ENCODE measurements around the gene PIGP. TPM values are rescaled to one million over a fixed set of nuclear protein-coding genes. Genes with fewer than 3 reads are reported as not detected.
A peak's percentile ranks its signal among the peaks of the same experiment; 100 is the strongest.

Gene PIGP
- total and polyA plus RNA-seq, 9 of the 15 experiments (the other 6 are each of a cell fraction or from before 2014, with no cell fraction given) = 18.3 to 122 (median 35.6) TPM

- TF ChIP-seq NKRF (IDR thresholded peaks at IDR 0.05; ENCODE audit: borderline replicate concordance) = no peak
- TF ChIP-seq ZNF121 (CRISPR knock-in tag; conservative IDR thresholded peaks at IDR 0.05) = no peak
- no peak for TF ChIP-seq ZNF707 (CRISPR knock-in tag; conservative IDR thresholded peaks at IDR 0.05)
- no peak for TF ChIP-seq CREBBP (IDR thresholded peaks at IDR 0.05; ENCODE audit: low read depth, low read length)
- peak; percentile 46; the same call in 1 of the 2 replicates for TF ChIP-seq CHAMP1 (IDR thresholded peaks at IDR 0.05)
- no peak for TF ChIP-seq CHCHD3 (CRISPR knock-in tag; IDR thresholded peaks at IDR 0.05)
- TF ChIP-seq ZNF41 (CRISPR knock-in tag; conservative IDR thresholded peaks at IDR 0.05) = no peak
- peak; percentile 81 for TF ChIP-seq TCF3 (CRISPR knock-in tag; IDR thresholded peaks at IDR 0.05)
- TF ChIP-seq SNAPC5 (CRISPR knock-in tag; IDR thresholded peaks at IDR 0.05) = no peak
- TF ChIP-seq ZBTB34 (CRISPR knock-in tag; IDR thresholded peaks at IDR 0.05) = no peak
- TF ChIP-seq EHMT2 (IDR thresholded peaks at IDR 0.05) = 0 out of 2 replicates have a peak, but pooled peaks have one; percentile 18
- no peak for TF ChIP-seq LARP7 (IDR thresholded peaks at IDR 0.05)
- no peak for TF ChIP-seq RAD21 (CRISPR knock-in tag; conservative IDR thresholded peaks at IDR 0.05 in 1 of 2, IDR thresholded peaks at IDR 0.05 in 1 of 2)
- TF ChIP-seq PTBP1 (IDR thresholded peaks at IDR 0.05; ENCODE audit: low read depth, low read length) = no peak
- no peak for TF ChIP-seq ZNF232 (CRISPR knock-in tag; IDR thresholded peaks at IDR 0.05)
- no peak for TF ChIP-seq GABPB2 (CRISPR knock-in tag; conservative IDR thresholded peaks at IDR 0.05)
- peak; percentile 97 for TF ChIP-seq EGR1 (conservative IDR thresholded peaks at IDR 0.05)
- no peak for TF ChIP-seq MTA1 (IDR thresholded peaks at IDR 0.05; ENCODE audit: borderline replicate concordance)
- no peak for TF ChIP-seq NFXL1 (CRISPR knock-in tag; IDR thresholded peaks at IDR 0.05)
- TF ChIP-seq CEBPG (CRISPR knock-in tag; IDR thresholded peaks at IDR 0.05) = no peak
- TF ChIP-seq CEBPG (tag; conservative IDR thresholded peaks at IDR 0.05 in 1 of 2, IDR thresholded peaks at IDR 0.05 in 1 of 2) = no peak
- no peak for TF ChIP-seq ATF6 (CRISPR knock-in tag; IDR thresholded peaks at IDR 0.05)
These were observed 54.8 kb downstream of the PIGP start (continued) for GRCh38 chr21:37017951-37018679.

Data from K562 (cell line).